ENCODE results near the gene LCOR. TPM values are rescaled to one million over a fixed set of nuclear protein-coding genes. Genes with fewer than 3 reads are reported as not detected.

The LCOR gene
- total RNA-seq, 2 donors from 2014 or later = 58.6 to 73.1 TPM

- no peaks in the 10 kb centered on the region for H3K36me3 ChIP-seq
- H3K4me3 ChIP-seq = no peak overlapping the region
- no peak for DNase-seq
- H3K9me3 ChIP-seq = no peaks in the 10 kb centered on the region
- no peaks in the 10 kb centered on the region for H3K27me3 ChIP-seq
- no peaks in the 10 kb centered on the region for H3K4me1 ChIP-seq
- no peak overlapping the region for H3K9ac ChIP-seq (ENCODE audit: low read depth in 2 of 2, low read length in 2 of 2)
- H3K27ac ChIP-seq = no peak overlapping the region
- intact Hi-C loops (cut with DNase I) = no loop called here
- TF ChIP-seq CTCF (IDR thresholded peaks at IDR 0.05) = no peak
These were observed 72.5 kb downstream of the LCOR start for GRCh38 chr10:96904648-96905047.

GRCh38 chr10:96906864-96907263 lies 74.8 kb downstream of the LCOR start:
- intact Hi-C loops (cut with DNase I) = no loop called here
- no peaks in the 10 kb centered on the region for H3K36me3 ChIP-seq
- no peak overlapping the region for H3K4me3 ChIP-seq
- H3K4me1 ChIP-seq = peaks cover 8% of the 10 kb centered on the region
- no peaks in the 10 kb centered on the region for H3K9me3 ChIP-seq
- no peak overlapping the region for H3K9ac ChIP-seq (ENCODE audit: low read depth in 2 of 2, low read length in 2 of 2)
- H3K27me3 ChIP-seq = no peaks in the 10 kb centered on the region
- no peak for TF ChIP-seq CTCF (IDR thresholded peaks at IDR 0.05)
- no peak overlapping the region for H3K27ac ChIP-seq
- DNase-seq = no peak

GRCh38 chr10:96910488-96911395 lies 78.6 kb downstream of the LCOR start:
- TF ChIP-seq CTCF (IDR thresholded peaks at IDR 0.05) = peak; percentile 59
- Histone ChIP-seq H3K27ac (no peak overlapping the region), H3K9ac (ENCODE audit: low read depth in 2 of 2, low read length in 2 of 2) (no peak overlapping the region), H3K4me1 (peaks cover 8% of the 10 kb centered on the region), H3K27me3 (no peaks in the 10 kb centered on the region), H3K36me3 (no peaks in the 10 kb centered on the region), H3K9me3 (no peaks in the 10 kb centered on the region), H3K4me3 (no peak overlapping the region)
- intact Hi-C loops (cut with DNase I) = no loop called here
- DNase-seq = no peak

GRCh38 chr10:96912405-96912804 lies 80.3 kb downstream of the LCOR start:
- H3K36me3 ChIP-seq = no peaks in the 10 kb centered on the region
- H3K9ac ChIP-seq (ENCODE audit: low read depth in 2 of 2, low read length in 2 of 2) = no peak overlapping the region
- no peak overlapping the region for H3K4me3 ChIP-seq
- TF ChIP-seq CTCF (IDR thresholded peaks at IDR 0.05) = no peak
- intact Hi-C loops (cut with DNase I) = no loop called here
- H3K27ac ChIP-seq = no peak overlapping the region
- no peaks in the 10 kb centered on the region for H3K27me3 ChIP-seq
- H3K9me3 ChIP-seq = no peaks in the 10 kb centered on the region
- H3K4me1 ChIP-seq = peaks cover 8% of the 10 kb centered on the region
- DNase-seq = no peak

- TF ChIP-seq CTCF (IDR thresholded peaks at IDR 0.05) = no peak
- DNase-seq = no peak
- peaks cover 8% of the 10 kb centered on the region for H3K4me1 ChIP-seq
- H3K36me3 ChIP-seq = no peaks in the 10 kb centered on the region
- intact Hi-C loops (cut with DNase I) = no loop called here
- no peak overlapping the region for H3K9ac ChIP-seq (ENCODE audit: low read depth in 2 of 2, low read length in 2 of 2)
- H3K27ac ChIP-seq = no peak overlapping the region
- no peak overlapping the region for H3K4me3 ChIP-seq
- no peaks in the 10 kb centered on the region for H3K27me3 ChIP-seq
- no peaks in the 10 kb centered on the region for H3K9me3 ChIP-seq
These were observed 81.8 kb downstream of the LCOR start for GRCh38 chr10:96913906-96914305.

Data from colonic mucosa (tissue), 4 donors.